Thyroid gland (tissue), 4 donors: Measurements from ENCODE around the gene C5AR2.

Experiments
- CTCF ChIP-seq, 6 experiments: fragments of 200-600 bp in 3 of 6; fragments of 450-650 bp in 3 of 6; sonication (generic) in 3 of 6; IDR thresholded peaks; one replicate each; pipeline ENCODE4 v1.5.1; 2016 to 2019; ENCODE audit warnings: antibody characterized with exemption in 6 of 6, mild to moderate bottlenecking in 2 of 6, inconsistent platforms in 1 of 6, moderate library complexity in 1 of 6
- POLR2A ChIP-seq, 2 donors: fragments of 450-650 bp; IDR thresholded peaks; one replicate each; pipeline ENCODE4 v1.6.1; 2017; ENCODE audit warnings: antibody characterized with exemption in 2 of 2, mild to moderate bottlenecking in 2 of 2, moderate library complexity in 1 of 2

- TF ChIP-seq CTCF (IDR thresholded peaks at IDR 0.05): no peak
- TF ChIP-seq POLR2A (IDR thresholded peaks at IDR 0.05): no peak
These were observed 48.6 kb downstream of the C5AR2 start for GRCh38 chr19:47380559-47380958.
